Measurements from ENCODE around the gene LRMDA. TPM values are rescaled to one million over a fixed set of nuclear protein-coding genes. Genes with fewer than 3 reads are reported as not detected.

LRMDA gene
- total and polyA plus RNA-seq, 2 of the 8 experiments (the other 6 are each of a cell fraction or from before 2014, with no cell fraction given) = 0.86 to 2.8 TPM

- no peak overlapping the region for H3K56ac ChIP-seq (replicated peaks; ENCODE audit: insufficient read length, low read depth, low read length)
- CTCF ChIA-PET (ENCODE audit: partially characterized antibody) = interaction anchor here (0.9 to 1.6 kb wide), 5 partner anchors 8 to 95 kb away, joined by 3 to 4 read pairs (median 4); no protein-coding TSS in a partner anchor
- TF ChIP-seq CBX8 (IDR thresholded peaks at IDR 0.05; ENCODE audit: borderline replicate concordance, low read depth, low read length) = no peak
- TF ChIP-seq SP2 (IDR thresholded peaks at IDR 0.05; ENCODE audit: low read length) = no peak
- no peak for TF ChIP-seq NRF1 (IDR thresholded peaks at IDR 0.05; ENCODE audit: low read depth, low read length)
- no peak for TF ChIP-seq CREB1 (IDR thresholded peaks at IDR 0.05)
- no peak for TF ChIP-seq TCF12 (IDR thresholded peaks at IDR 0.05; ENCODE audit: low read depth, low read length)
- no peak for TF ChIP-seq EP300 (IDR thresholded peaks at IDR 0.05; ENCODE audit: borderline replicate concordance in 1 of 2, low read depth in 2 of 2, low read length in 2 of 2)
- no peak for TF ChIP-seq MAFK (IDR thresholded peaks at IDR 0.05; ENCODE audit: low read depth, low read length)
- TF ChIP-seq SIRT6 (IDR thresholded peaks at IDR 0.05; ENCODE audit: low read length) = no peak
- no peak for TF ChIP-seq PHF8 (conservative IDR thresholded peaks at IDR 0.05; ENCODE audit: low read depth, low read length)
- TF ChIP-seq SIN3A (conservative IDR thresholded peaks at IDR 0.05 in 1 of 2, IDR thresholded peaks at IDR 0.05 in 1 of 2; ENCODE audit: low read depth in 1 of 2, low read length in 2 of 2) = no peak
- no peak for TF ChIP-seq SIX5 (IDR thresholded peaks at IDR 0.05; ENCODE audit: low read depth, low read length)
- TF ChIP-seq CTBP2 (IDR thresholded peaks at IDR 0.05; ENCODE audit: borderline replicate concordance, insufficient read depth, insufficient read length, low read length) = no peak
- no peak for TF ChIP-seq JUND (IDR thresholded peaks at IDR 0.05; ENCODE audit: low read length)
- no peak for TF ChIP-seq YY1 (IDR thresholded peaks at IDR 0.05; ENCODE audit: low read depth, low read length)
- no peak for TF ChIP-seq GTF2F1 (IDR thresholded peaks at IDR 0.05; ENCODE audit: borderline replicate concordance, low read depth, low read length)
- no peak for TF ChIP-seq EZH2 (IDR thresholded peaks at IDR 0.05; ENCODE audit: low read depth, low read length, severe bottlenecking)
These were observed 509.3 kb downstream of the LRMDA start for GRCh38 chr10:75940742-75941141.

More at GRCh38 chr10:75940742-75941141, 509.3 kb downstream of the LRMDA start:
- no peak overlapping the region for H3K4me2 ChIP-seq (ENCODE audit: insufficient read depth in 1 of 2, low read depth in 2 of 2, low read length in 2 of 2)
- no peak overlapping the region for H3K9ac ChIP-seq (replicated peaks in 1 of 4; ENCODE audit: extremely low read depth in 1 of 4, low read depth in 3 of 4, low read length in 3 of 4)
- H4K91ac ChIP-seq (replicated peaks; ENCODE audit: insufficient read length, low read length) = no peak overlapping the region
- no peak overlapping the region for H3K4ac ChIP-seq (replicated peaks; ENCODE audit: insufficient read length, low read depth, low read length)
- H3K14ac ChIP-seq (ENCODE audit: insufficient read length) = no peak overlapping the region
- no peaks in the 10 kb centered on the region for H3K9me3 ChIP-seq (ENCODE audit: insufficient read depth in 2 of 2, low read depth in 1 of 2, low read length in 1 of 2)
- no peaks in the 10 kb centered on the region for H3K79me2 ChIP-seq (ENCODE audit: control insufficient read depth in 1 of 2, insufficient read depth in 2 of 2, low read length in 2 of 2)
- no peak overlapping the region for H2AFZ ChIP-seq (ENCODE audit: low read length)
- no peak overlapping the region for H2BK120ac ChIP-seq (replicated peaks; ENCODE audit: low read depth, low read length)
- H3K23ac ChIP-seq (ENCODE audit: insufficient read length) = no peak overlapping the region
- no peak overlapping the region for H2BK20ac ChIP-seq (ENCODE audit: low read length)
- H3K27me3 ChIP-seq (replicated peaks in 1 of 4; ENCODE audit: control insufficient read depth in 3 of 4, extremely low read depth in 1 of 4, insufficient read depth in 3 of 4, low read length in 3 of 4) = no peaks in the 10 kb centered on the region; a peak in 1 of 7 replicates
- H3K4me1 ChIP-seq (replicated peaks in 1 of 4; ENCODE audit: control insufficient read depth in 3 of 4, insufficient read depth in 4 of 4, low read length in 3 of 4) = no peaks in the 10 kb centered on the region
- H4K5ac ChIP-seq (ENCODE audit: insufficient read length, low read depth, low read length) = no peak overlapping the region
- H4K8ac ChIP-seq (ENCODE audit: extremely low read depth, insufficient read depth, low read length) = no peak overlapping the region
- WGBS, 2 experiments (ENCODE audit: extremely low coverage in 1 of 2, insufficient coverage in 1 of 2, insufficient read length in 1 of 2, insufficient replicate concordance in 2 of 2, low coverage in 1 of 2, low lambda C conversion rate in 2 of 2, missing lambda C conversion rate in 1 of 2) = 92 to 100% methylated on average over 4 to 5 of the region's 5 CpGs
- FAIRE-seq (no peak), DNase-seq (ENCODE audit: low read depth in 1 of 2, low spot score in 2 of 2) (no peak)
- H2BK12ac ChIP-seq (ENCODE audit: low read depth, low read length) = no peak overlapping the region
- no peak overlapping the region for H2BK5ac ChIP-seq (ENCODE audit: low read depth, low read length)
- no peaks in the 10 kb centered on the region for H3K36me3 ChIP-seq (ENCODE audit: control insufficient read depth in 2 of 4, insufficient read depth in 4 of 4, low read length in 3 of 4)
- H3K79me1 ChIP-seq (ENCODE audit: low read depth, low read length) = no peaks in the 10 kb centered on the region
- no peak overlapping the region for H3K18ac ChIP-seq (ENCODE audit: extremely low read depth, low read length)
- H3K27ac ChIP-seq (ENCODE audit: low read depth, low read length) = no peak overlapping the region
- H2AK5ac ChIP-seq (ENCODE audit: low read depth, low read length) = no peak overlapping the region
- no peaks in the 10 kb centered on the region for H3K23me2 ChIP-seq (ENCODE audit: low read depth, low read length)
- no peak overlapping the region for H2BK15ac ChIP-seq (ENCODE audit: low read length)
- H4K20me1 ChIP-seq (replicated peaks in 1 of 2; ENCODE audit: control insufficient read depth in 1 of 2, insufficient read depth in 2 of 2, low read length in 2 of 2) = no peaks in the 10 kb centered on the region
- POLR2A ChIA-PET (ENCODE audit: partially characterized antibody) = no interaction called here
- no peak overlapping the region for H3K4me3 ChIP-seq (ENCODE audit: extremely low read depth in 1 of 4, insufficient read depth in 2 of 4, low read depth in 3 of 4, low read length in 4 of 4)
